ENCODE results near the gene SOX10. TPM values are rescaled to one million over a fixed set of nuclear protein-coding genes. Genes with fewer than 3 reads are reported as not detected.

The SOX10 gene
- total RNA-seq, 1 donor from 2014 or later, result not detected

DNA sequence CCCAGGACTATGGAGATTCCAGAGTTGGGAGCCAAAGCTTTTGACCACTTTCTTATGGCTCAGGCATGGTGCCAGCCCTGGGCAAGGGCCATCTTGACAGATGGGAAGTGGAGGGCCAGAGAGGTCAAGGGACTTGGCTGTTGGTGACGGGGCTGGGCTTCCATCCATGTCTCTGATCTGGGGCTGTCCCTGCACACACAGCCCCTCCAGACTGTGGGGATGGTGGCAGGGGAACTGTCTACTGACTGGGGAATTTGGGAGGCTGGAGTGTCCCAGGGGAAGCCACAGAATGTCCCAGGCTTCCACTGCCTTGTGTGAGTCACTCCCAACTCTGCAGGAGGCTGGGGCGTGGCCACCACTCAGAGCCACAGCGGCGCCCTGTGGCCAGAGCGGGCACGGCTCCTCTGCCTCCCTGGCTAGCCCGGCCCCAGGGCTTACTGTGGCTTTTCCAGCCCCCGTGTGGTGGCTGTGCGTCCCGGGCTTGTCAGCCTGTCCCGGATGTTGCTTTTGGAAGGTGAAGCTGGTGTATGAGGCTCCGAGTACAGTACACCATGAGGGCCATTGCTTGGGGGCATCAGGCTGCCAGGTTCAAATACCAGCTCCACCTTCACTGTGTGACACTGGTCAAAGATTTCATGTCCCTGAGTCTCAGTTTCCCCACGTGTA is 50.5 kb downstream of the SOX10 start:
- Mint-ChIP-seq H3K9me3 (no peaks in the 10 kb centered on the region), H3K27ac (peak overlapping the region; percentile 69), H3K4me1 (ENCODE audit: low read depth) (peaks cover 7% of the 10 kb centered on the region), H3K36me3 (ENCODE audit: low read depth) (peaks cover 19% of the 10 kb centered on the region), H3K27me3 (ENCODE audit: low read depth) (no peaks in the 10 kb centered on the region), H3K4me3 (ENCODE audit: low read depth) (no peak overlapping the region)
- DNase-seq (ENCODE audit: low spot score), result peak; percentile 78
- intact Hi-C loops (cut with micrococcal nuclease), result no loop called here

GRCh38 chr22:37932821-37933578 is 51.4 kb downstream of the SOX10 start:
- intact Hi-C loops (cut with micrococcal nuclease), result no loop called here
- DNase-seq (ENCODE audit: low spot score), result no peak
- H3K36me3 Mint-ChIP-seq (ENCODE audit: low read depth), result peaks cover 24% of the 10 kb centered on the region
- H3K4me3 Mint-ChIP-seq (ENCODE audit: low read depth), result no peak overlapping the region
- no peaks in the 10 kb centered on the region for H3K9me3 Mint-ChIP-seq
- H3K27me3 Mint-ChIP-seq (ENCODE audit: low read depth), result no peaks in the 10 kb centered on the region
- H3K27ac Mint-ChIP-seq, result no peak overlapping the region
- peaks cover 7% of the 10 kb centered on the region for H3K4me1 Mint-ChIP-seq (ENCODE audit: low read depth)

DNA sequence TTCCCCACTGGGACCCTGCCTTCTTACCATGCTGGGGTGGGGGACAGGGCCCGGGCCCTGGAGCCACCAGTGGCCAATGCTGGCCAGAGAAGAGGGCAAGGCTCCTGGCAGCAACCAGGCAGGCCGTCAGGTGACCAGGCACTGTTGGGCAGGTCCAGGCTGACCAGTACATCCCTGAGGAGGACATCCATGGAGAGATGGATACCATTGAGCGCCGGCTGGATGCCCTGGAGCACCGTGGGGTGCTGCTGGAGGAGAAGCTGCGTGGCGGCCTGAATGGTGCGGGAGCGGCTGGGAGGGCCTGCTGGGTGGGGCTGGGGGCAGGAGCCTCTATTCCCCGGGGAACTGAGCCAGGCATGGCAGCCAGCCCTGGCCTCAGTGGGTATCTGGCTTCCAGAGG is 52.0 kb downstream of the SOX10 start:
- Mint-ChIP-seq H3K4me1 (ENCODE audit: low read depth) (peaks cover 7% of the 10 kb centered on the region), H3K27me3 (ENCODE audit: low read depth) (no peaks in the 10 kb centered on the region), H3K27ac (no peak overlapping the region), H3K36me3 (ENCODE audit: low read depth) (peaks cover 24% of the 10 kb centered on the region), H3K9me3 (no peaks in the 10 kb centered on the region), H3K4me3 (ENCODE audit: low read depth) (no peak overlapping the region)
- intact Hi-C loops (cut with micrococcal nuclease), result no loop called here
- DNase-seq (ENCODE audit: low spot score), result no peak

- Mint-ChIP-seq H3K27me3 (ENCODE audit: low read depth) (no peaks in the 10 kb centered on the region), H3K27ac (no peak overlapping the region), H3K9me3 (no peaks in the 10 kb centered on the region), H3K36me3 (ENCODE audit: low read depth) (peaks cover 23% of the 10 kb centered on the region), H3K4me1 (ENCODE audit: low read depth) (peaks cover 7% of the 10 kb centered on the region), H3K4me3 (ENCODE audit: low read depth) (no peak overlapping the region)
- DNase-seq (ENCODE audit: low spot score), result no peak
- intact Hi-C loops (cut with micrococcal nuclease), result no loop called here
Observed at GRCh38 chr22:37931893-37932389, 52.4 kb downstream of the SOX10 start.

GRCh38 chr22:37930952-37931440 is 53.4 kb downstream of the SOX10 start:
- H3K9me3 Mint-ChIP-seq, result no peaks in the 10 kb centered on the region
- H3K4me3 Mint-ChIP-seq (ENCODE audit: low read depth), result no peak overlapping the region
- no peaks in the 10 kb centered on the region for H3K27me3 Mint-ChIP-seq (ENCODE audit: low read depth)
- intact Hi-C loops (cut with micrococcal nuclease), result no loop called here
- peaks cover 7% of the 10 kb centered on the region for H3K4me1 Mint-ChIP-seq (ENCODE audit: low read depth)
- DNase-seq (ENCODE audit: low spot score), result no peak
- no peak overlapping the region for H3K27ac Mint-ChIP-seq
- peaks cover 21% of the 10 kb centered on the region for H3K36me3 Mint-ChIP-seq (ENCODE audit: low read depth)

- intact Hi-C loops (cut with micrococcal nuclease), result no loop called here
- Mint-ChIP-seq H3K9me3 (no peaks in the 10 kb centered on the region), H3K36me3 (ENCODE audit: low read depth) (peaks cover 21% of the 10 kb centered on the region), H3K4me3 (ENCODE audit: low read depth) (no peak overlapping the region), H3K4me1 (ENCODE audit: low read depth) (peaks cover 7% of the 10 kb centered on the region), H3K27me3 (ENCODE audit: low read depth) (no peaks in the 10 kb centered on the region), H3K27ac (no peak overlapping the region)
- no peak for DNase-seq (ENCODE audit: low spot score)
Observed at GRCh38 chr22:37930270-37930951, 53.9 kb downstream of the SOX10 start.

DNA sequence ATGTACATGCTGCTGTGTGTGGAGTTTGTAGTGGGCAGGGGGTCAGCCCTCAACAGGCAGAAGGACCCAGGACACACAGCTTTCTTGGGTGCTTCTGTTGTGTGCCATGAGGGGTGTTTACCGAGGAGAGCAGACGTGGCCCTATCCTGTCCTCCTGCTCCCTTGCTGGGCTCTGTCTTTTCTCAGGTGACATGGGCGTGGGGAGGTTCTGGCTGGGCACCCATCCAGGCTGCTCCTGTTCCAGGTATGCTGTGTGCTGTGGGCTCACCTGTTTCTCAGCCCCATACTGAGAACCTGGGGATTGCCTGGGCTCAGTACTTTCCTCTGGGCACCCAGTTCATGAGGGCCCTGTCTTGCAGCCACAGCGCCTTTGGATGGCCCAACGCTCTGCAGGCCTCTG is 55.0 kb downstream of the SOX10 start:
- intact Hi-C loops (cut with micrococcal nuclease), result no loop called here
- Mint-ChIP-seq H3K27me3 (ENCODE audit: low read depth) (no peaks in the 10 kb centered on the region), H3K4me3 (ENCODE audit: low read depth) (no peak overlapping the region), H3K36me3 (ENCODE audit: low read depth) (peaks cover 21% of the 10 kb centered on the region), H3K4me1 (ENCODE audit: low read depth) (peaks cover 7% of the 10 kb centered on the region), H3K27ac (no peak overlapping the region), H3K9me3 (no peaks in the 10 kb centered on the region)
- no peak for DNase-seq (ENCODE audit: low spot score)

GRCh38 chr22:37927637-37927936 is 56.8 kb downstream of the SOX10 start:
- Mint-ChIP-seq H3K9me3 (no peaks in the 10 kb centered on the region), H3K27me3 (ENCODE audit: low read depth) (no peaks in the 10 kb centered on the region), H3K36me3 (ENCODE audit: low read depth) (peaks cover 15% of the 10 kb centered on the region), H3K4me1 (ENCODE audit: low read depth) (no peaks in the 10 kb centered on the region), H3K4me3 (ENCODE audit: low read depth) (no peak overlapping the region), H3K27ac (no peak overlapping the region)
- intact Hi-C loops (cut with micrococcal nuclease), result no loop called here
- DNase-seq (ENCODE audit: low spot score), result no peak

DNA sequence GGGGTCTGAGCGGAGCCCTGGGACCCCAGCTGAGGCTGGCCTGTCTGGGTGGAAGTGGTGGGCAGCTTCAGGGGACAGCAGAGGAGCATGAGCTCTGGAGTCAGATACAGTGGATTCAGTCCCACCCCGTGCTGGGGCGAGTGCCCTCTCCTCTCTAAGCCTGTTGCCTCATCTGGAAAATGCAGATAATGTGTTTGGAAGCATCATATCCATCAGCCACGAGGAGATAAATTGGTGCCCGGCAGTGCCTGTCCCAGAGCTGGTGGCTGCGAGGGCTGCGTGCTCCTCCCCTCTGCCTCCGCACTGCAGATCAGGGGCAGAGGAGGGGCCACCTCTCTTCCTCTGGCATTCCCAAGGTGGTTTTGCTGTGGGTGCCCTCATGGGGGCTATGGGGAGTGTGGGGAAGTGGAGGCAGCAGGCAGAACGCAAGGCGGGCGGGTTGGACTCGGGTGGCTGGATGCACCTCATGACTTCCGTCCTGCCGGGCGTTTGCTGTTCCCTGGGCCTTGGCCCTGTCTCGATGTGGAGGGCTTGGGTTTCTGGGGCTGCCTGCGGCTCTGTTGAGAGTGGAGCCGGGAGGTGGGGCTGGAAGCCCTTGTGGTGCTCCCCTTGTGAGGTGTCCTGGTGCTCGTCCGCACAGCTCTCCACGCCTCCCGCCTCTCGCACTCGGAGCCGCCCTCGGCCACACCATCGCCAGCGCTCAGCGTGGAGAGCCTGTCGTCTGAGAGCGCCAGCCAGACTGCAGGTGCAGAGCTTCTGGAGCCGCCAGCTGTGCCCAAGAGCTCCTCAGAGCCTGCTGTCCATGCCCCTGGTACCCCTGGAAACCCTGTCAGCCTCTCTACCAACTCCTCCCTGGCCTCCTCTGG is 57.4 kb downstream of the SOX10 start:
- Mint-ChIP-seq H3K36me3 (ENCODE audit: low read depth) (peaks cover 14% of the 10 kb centered on the region), H3K27ac (no peak overlapping the region), H3K4me1 (ENCODE audit: low read depth) (no peaks in the 10 kb centered on the region), H3K4me3 (ENCODE audit: low read depth) (no peak overlapping the region), H3K27me3 (ENCODE audit: low read depth) (no peaks in the 10 kb centered on the region), H3K9me3 (no peaks in the 10 kb centered on the region)
- no peak for DNase-seq (ENCODE audit: low spot score)
- intact Hi-C loops (cut with micrococcal nuclease), result no loop called here

- Mint-ChIP-seq H3K4me1 (ENCODE audit: low read depth) (no peaks in the 10 kb centered on the region), H3K27me3 (ENCODE audit: low read depth) (no peaks in the 10 kb centered on the region), H3K9me3 (no peaks in the 10 kb centered on the region), H3K4me3 (ENCODE audit: low read depth) (no peak overlapping the region), H3K36me3 (ENCODE audit: low read depth) (peaks cover 14% of the 10 kb centered on the region), H3K27ac (no peak overlapping the region)
- DNase-seq (ENCODE audit: low spot score), result no peak
- intact Hi-C loops (cut with micrococcal nuclease), result no loop called here
Observed at GRCh38 chr22:37926358-37926757, 58.0 kb downstream of the SOX10 start.

DNA sequence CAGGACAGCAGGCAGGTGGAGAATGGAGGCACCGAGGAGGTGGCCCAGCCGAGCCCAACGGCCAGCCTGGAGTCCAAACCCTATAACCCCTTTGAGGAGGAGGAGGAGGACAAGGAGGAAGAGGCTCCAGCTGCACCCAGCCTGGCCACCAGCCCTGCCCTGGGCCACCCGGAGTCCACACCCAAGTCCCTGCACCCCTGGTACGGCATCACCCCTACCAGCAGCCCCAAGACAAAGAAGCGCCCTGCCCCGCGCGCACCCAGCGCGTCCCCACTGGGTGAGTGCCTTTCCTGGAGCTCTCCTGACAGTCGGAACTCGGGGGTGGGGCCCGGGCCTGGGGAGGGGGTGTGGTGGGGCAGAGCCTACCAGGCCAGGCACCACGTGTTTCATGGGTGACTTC is 58.6 kb downstream of the SOX10 start:
- intact Hi-C loops (cut with micrococcal nuclease), result no loop called here
- Mint-ChIP-seq H3K27me3 (ENCODE audit: low read depth) (no peaks in the 10 kb centered on the region), H3K36me3 (ENCODE audit: low read depth) (peaks cover 14% of the 10 kb centered on the region), H3K27ac (no peak overlapping the region), H3K4me3 (ENCODE audit: low read depth) (no peak overlapping the region), H3K9me3 (no peaks in the 10 kb centered on the region), H3K4me1 (ENCODE audit: low read depth) (no peaks in the 10 kb centered on the region)
- DNase-seq (ENCODE audit: low spot score), result no peak

DNA sequence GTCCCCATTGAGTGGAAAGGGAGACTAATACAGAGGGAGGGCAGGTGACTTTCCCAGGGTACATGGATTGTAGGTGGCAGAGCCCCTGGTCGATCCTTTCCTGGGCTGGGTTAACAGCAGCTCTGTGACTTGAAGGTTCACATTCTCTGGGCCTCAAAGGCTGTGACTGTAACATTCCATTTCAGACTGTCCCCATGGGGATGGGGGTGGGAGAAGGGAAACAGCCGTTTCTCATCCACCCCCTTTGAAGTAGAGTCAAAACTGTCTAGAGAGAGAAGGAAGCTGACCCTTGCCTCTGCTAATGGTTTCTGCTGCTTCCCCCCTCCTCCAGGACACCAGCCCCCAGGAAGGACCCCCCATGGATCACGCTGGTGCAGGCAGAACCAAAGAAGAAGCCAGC is 59.0 kb downstream of the SOX10 start:
- Mint-ChIP-seq H3K27me3 (ENCODE audit: low read depth) (no peaks in the 10 kb centered on the region), H3K4me1 (ENCODE audit: low read depth) (no peaks in the 10 kb centered on the region), H3K27ac (no peak overlapping the region), H3K36me3 (ENCODE audit: low read depth) (peaks cover 14% of the 10 kb centered on the region), H3K4me3 (ENCODE audit: low read depth) (no peak overlapping the region), H3K9me3 (no peaks in the 10 kb centered on the region)
- DNase-seq (ENCODE audit: low spot score), result no peak
- intact Hi-C loops (cut with micrococcal nuclease), result no loop called here
